Duodenal mucosa (tissue), 2 donors: Measurements from ENCODE around the gene ADGRG6.

Experiments used
- H3K27ac ChIP-seq: one replicate; pipeline ENCODE4 v1.7.0; 2013; ENCODE audit warnings: low read depth, low read length
- H3K27me3 ChIP-seq, 2 donors: one replicate each; pipeline ENCODE4 v1.7.0; 2013; ENCODE audit warnings: low read length in 2 of 2, control low read depth in 1 of 2; ENCODE audit not compliant: insufficient read depth in 2 of 2, control insufficient read depth in 1 of 2
- H3K36me3 ChIP-seq, 2 donors: one replicate each; pipeline ENCODE4 v1.7.0; 2013; ENCODE audit warnings: low read length in 2 of 2, control low read depth in 1 of 2; ENCODE audit not compliant: insufficient read depth in 2 of 2, control insufficient read depth in 1 of 2
- H3K4me1 ChIP-seq, 2 donors: one replicate each; pipeline ENCODE4 v1.7.0; 2013; ENCODE audit warnings: low read length in 2 of 2, control low read depth in 1 of 2; ENCODE audit not compliant: insufficient read depth in 2 of 2, control insufficient read depth in 1 of 2
- H3K4me3 ChIP-seq, 2 donors: one replicate each; pipeline ENCODE4 v1.7.0; 2013; ENCODE audit warnings: low read length in 2 of 2, low read depth in 1 of 2
- H3K9ac ChIP-seq, 2 donors: one replicate each; pipeline ENCODE4 v1.7.0; 2013; ENCODE audit warnings: low read length in 2 of 2, low read depth in 1 of 2
- H3K9me3 ChIP-seq, 2 donors: one replicate each; pipeline ENCODE4 v1.7.0; 2013; ENCODE audit warnings: low read length in 2 of 2, control low read depth in 1 of 2; ENCODE audit not compliant: control insufficient read depth in 1 of 2

The ADGRG6 gene

GRCh38 chr6:142355520-142356174, 53.8 kb downstream of the ADGRG6 start:
- no peak overlapping the region for H3K27ac ChIP-seq
- no peak overlapping the region for H3K4me3 ChIP-seq
- H3K36me3 ChIP-seq: no peaks in the 10 kb centered on the region
- peaks cover 0 to 4% of the 10 kb centered on the region in 2 donors for H3K4me1 ChIP-seq
- no peaks in the 10 kb centered on the region for H3K27me3 ChIP-seq
- peaks cover 0 to 3% of the 10 kb centered on the region in 2 donors for H3K9me3 ChIP-seq
- H3K9ac ChIP-seq: no peak overlapping the region

DNA sequence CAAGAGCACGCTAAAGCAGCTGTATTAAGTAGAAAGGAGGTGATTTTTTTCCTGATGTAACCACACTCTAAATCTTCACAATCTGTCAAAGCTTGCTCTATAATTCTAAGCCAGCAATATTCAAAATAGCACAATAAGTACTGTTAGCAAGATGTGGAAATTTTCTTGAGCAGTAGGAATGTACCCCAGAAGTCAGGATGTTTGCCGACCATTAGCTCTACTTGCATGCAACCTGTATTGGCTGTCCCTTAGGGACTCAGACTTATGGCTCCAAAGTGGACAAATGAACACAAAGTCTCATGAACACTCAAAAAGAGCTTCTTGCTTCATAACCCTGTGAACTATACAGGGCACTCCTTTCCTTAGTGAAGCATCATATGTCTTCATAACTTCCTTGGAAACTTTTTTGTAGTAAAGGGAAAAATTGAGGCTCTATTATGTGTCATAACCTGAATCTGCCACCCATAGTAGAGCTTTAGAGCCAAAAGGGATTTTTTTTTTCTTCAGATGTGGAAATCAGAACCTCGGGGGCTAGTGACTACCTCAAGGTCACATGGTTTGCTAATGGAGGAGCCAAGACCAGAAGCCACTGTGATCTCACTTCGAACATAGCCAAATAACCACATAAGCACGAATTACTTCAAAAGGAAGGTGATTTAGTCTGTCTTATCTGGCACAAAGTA, 54.5 kb downstream of the ADGRG6 start:
- Histone ChIP-seq H3K9me3 (no peaks in the 10 kb centered on the region), H3K27me3 (no peaks in the 10 kb centered on the region), H3K4me1 (peaks cover 0 to 4% of the 10 kb centered on the region in 2 donors), H3K9ac (no peak overlapping the region), H3K36me3 (no peaks in the 10 kb centered on the region), H3K27ac (no peak overlapping the region), H3K4me3 (no peak overlapping the region)

DNA sequence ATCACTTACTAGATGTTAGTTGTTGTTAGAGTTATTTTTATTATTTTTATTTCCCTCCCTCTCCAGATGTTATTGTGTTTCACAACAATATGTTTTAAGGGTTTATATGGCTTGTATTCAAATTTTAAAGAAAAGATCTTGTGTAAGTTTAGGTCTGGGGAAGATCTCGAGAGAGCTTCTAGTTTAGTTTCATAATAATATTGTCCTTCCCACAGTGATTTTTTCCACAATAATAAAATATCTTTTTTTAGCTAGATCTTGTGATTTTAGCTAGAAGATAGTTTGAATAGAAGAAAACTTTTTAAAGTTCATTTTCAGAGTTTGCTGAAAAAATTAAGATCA, 55.0 kb downstream of the ADGRG6 start:
- H3K9ac ChIP-seq: no peak overlapping the region
- H3K36me3 ChIP-seq: no peaks in the 10 kb centered on the region
- H3K27ac ChIP-seq: no peak overlapping the region
- peaks cover 0 to 7% of the 10 kb centered on the region in 2 donors for H3K4me1 ChIP-seq
- no peaks in the 10 kb centered on the region for H3K27me3 ChIP-seq
- H3K9me3 ChIP-seq: no peaks in the 10 kb centered on the region
- H3K4me3 ChIP-seq: no peak overlapping the region

- H3K4me1 ChIP-seq: peaks cover 0 to 7% of the 10 kb centered on the region in 2 donors
- H3K27ac ChIP-seq: no peak overlapping the region
- no peaks in the 10 kb centered on the region for H3K9me3 ChIP-seq
- H3K9ac ChIP-seq: no peak overlapping the region
- no peak overlapping the region for H3K4me3 ChIP-seq
- no peaks in the 10 kb centered on the region for H3K36me3 ChIP-seq
- H3K27me3 ChIP-seq: no peaks in the 10 kb centered on the region
Observed at GRCh38 chr6:142357879-142358278, 56.1 kb downstream of the ADGRG6 start.

DNA sequence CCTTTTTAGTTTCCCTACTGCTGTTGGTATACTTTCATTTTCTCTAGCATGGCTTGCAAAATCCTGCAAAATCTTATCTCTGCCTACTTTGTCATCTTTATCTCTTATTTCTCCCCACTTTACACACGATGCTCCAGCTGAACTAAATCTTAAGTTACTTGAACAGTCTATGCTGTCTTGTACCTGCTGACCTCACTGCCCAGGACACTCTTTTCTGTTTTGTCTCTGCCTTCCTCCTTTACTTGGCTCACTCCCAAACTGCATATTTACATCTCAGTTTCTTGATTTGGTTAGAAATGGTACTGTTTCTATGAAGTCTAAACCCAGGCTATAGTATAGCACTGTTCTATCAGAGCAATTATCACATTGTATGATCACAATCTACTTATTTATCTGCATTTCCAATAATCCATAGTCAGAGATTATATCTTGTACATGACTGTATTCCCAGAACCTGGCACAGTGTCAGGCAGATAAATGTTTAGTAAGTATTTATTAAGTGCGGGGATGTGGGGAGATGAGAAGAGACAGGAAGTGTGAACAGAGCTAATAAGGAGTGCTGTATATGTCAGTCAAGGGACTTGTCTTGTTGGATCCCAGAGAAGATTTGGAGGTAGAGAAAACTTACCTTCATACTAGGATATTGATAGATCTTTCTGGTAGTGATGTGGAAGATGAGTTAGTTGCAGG, 57.6 kb downstream of the ADGRG6 start:
- H3K4me1 ChIP-seq: peaks cover 0 to 7% of the 10 kb centered on the region in 2 donors
- H3K27me3 ChIP-seq: no peaks in the 10 kb centered on the region
- H3K9ac ChIP-seq: no peak overlapping the region
- H3K27ac ChIP-seq: no peak overlapping the region
- H3K9me3 ChIP-seq: no peaks in the 10 kb centered on the region
- no peaks in the 10 kb centered on the region for H3K36me3 ChIP-seq
- H3K4me3 ChIP-seq: no peak overlapping the region

GRCh38 chr6:142361345-142361744, 59.5 kb downstream of the ADGRG6 start:
- H3K4me3 ChIP-seq: no peak overlapping the region

DNA sequence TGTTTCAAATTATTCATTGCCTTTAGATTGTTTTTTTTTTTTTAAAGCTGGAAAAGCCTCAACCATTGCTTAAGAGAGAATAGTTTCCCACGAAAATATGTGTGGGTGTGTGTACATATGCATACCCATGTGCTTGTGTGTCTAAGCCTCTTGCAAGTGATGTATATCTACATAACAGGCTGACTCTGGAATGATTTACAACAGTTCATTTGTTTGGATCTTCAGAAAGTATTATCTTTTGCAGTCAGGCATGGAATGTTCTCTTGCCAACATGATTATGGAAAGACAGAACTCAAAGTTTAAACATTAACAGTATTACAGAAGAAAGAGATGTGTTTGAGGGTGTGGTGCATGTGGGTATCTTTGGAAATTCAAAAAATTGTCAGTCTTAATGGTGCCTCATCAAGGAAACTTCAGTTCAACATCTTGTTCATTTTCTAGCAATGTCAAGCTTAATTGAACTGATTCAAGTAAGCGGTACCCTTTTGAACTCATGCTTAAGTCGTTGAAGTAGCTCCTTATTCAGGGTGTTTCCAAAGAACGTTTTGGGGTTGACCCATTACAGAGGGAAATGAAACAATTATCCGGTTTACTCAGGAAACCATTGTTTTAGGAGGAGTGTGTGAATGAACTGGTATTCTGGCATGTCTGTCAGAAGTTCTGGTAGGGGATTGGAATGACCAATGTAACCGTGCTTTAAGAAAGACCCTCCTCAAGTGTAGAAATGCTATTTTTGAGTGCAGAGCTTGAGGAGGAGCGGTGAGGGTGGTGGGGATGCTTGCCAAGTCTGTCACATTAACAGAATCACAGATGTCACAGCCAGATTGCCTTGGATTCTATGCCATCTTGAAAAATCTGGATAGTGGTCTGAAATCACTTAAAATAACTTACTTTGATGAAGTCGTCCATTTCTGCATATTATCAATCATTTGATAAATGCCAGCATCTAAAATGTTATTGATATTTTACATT, 60.3 kb downstream of the ADGRG6 start:
- Histone ChIP-seq H3K27ac (no peak overlapping the region), H3K4me1 (peaks cover 0 to 7% of the 10 kb centered on the region in 2 donors), H3K9ac (no peak overlapping the region), H3K36me3 (no peaks in the 10 kb centered on the region), H3K9me3 (no peaks in the 10 kb centered on the region), H3K27me3 (no peaks in the 10 kb centered on the region), H3K4me3 (no peak overlapping the region)

More at GRCh38 chr6:142361345-142361744, 59.5 kb downstream of the ADGRG6 start:
- no peak overlapping the region for H3K27ac ChIP-seq
- H3K9ac ChIP-seq: no peak overlapping the region
- peaks cover 0 to 7% of the 10 kb centered on the region in 2 donors for H3K4me1 ChIP-seq
- H3K27me3 ChIP-seq: no peaks in the 10 kb centered on the region
- no peaks in the 10 kb centered on the region for H3K36me3 ChIP-seq
- H3K9me3 ChIP-seq: no peaks in the 10 kb centered on the region

DNA sequence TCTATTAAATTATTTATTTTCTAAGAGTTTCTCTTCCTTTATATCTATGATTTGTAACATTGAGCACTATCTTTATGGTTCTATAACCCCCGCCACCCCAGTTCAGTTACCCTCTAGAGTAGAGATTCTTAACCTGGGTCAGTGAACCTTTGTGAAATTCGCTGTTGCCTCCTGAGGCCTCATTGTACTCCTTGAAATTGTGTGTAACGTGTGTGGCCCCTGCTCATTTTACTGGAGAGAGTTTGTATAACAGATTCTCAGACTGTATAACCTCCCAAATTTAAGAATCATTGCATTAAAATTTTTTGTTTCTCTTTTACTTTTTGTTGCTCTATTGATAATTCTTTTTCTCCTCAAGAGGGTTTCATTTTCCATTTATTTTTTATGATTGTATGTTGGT, 65.3 kb downstream of the ADGRG6 start:
- no peaks in the 10 kb centered on the region for H3K27me3 ChIP-seq
- no peak overlapping the region for H3K4me3 ChIP-seq
- no peak overlapping the region for H3K9ac ChIP-seq
- no peaks in the 10 kb centered on the region for H3K36me3 ChIP-seq
- peaks cover 0 to 1% of the 10 kb centered on the region in 2 donors for H3K4me1 ChIP-seq
- no peak overlapping the region for H3K27ac ChIP-seq
- H3K9me3 ChIP-seq: no peaks in the 10 kb centered on the region

- Histone ChIP-seq H3K9ac (no peak overlapping the region), H3K36me3 (no peaks in the 10 kb centered on the region), H3K4me1 (peaks cover 0 to 6% of the 10 kb centered on the region in 2 donors), H3K4me3 (no peak overlapping the region), H3K9me3 (no peaks in the 10 kb centered on the region), H3K27me3 (no peaks in the 10 kb centered on the region), H3K27ac (no peak overlapping the region)
Observed at GRCh38 chr6:142367501-142368018, 65.8 kb downstream of the ADGRG6 start.
